SIG-M5 treated with dmso at 0.1 percent for 504 hours (cell line): ENCODE measurements around the gene STX2.
"Not testable (repeated sequence)": the region's sequence is repeated elsewhere in the genome, so short reads cannot be mapped to it uniquely, and the experiment has no call there.

ENCODE experiments used
- DNase-seq: peaks from one replicate; lab custom pipeline; 2025; ENCODE audit not compliant: unreplicated experiment; lab: John Stamatoyannopoulos, UW

Gene STX2

DNA sequence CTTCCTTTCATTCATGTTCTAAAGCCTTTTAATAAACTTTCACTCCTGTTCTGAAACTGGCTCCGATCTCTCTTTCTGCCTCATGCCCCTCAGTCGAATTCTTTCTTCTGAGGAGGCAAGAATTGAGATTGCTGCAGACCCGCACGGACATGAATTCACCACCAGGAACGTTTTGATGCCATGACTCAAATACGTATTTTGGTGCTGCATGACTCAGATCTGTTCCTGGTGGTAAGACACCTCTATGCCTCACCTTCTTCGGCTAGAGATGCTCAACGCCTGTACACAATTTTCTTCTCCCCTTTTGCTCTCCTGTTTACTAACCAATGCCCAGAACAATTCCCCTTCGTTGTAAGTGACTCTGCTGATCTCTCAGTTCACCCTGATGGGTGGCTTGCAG lies 70.9 kb downstream of the STX2 start:
- DNase-seq = no peak

DNA sequence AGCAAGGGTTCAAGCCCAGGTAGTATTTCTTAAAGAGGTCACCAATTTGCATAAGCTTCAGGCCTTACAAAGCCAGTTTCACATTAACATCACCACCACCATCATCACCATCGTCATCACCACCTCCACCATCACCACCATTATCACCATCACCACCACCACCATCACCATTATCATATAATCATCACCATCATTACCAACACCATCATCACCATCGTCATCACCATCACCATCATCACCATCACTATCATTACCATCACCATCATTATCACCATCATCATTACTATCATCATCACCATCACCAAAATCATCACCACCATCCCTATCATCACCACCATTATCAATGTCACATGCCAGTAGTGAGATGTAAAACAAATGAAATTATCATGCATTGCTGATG lies 72.6 kb downstream of the STX2 start:
- DNase-seq = no peak

DNA sequence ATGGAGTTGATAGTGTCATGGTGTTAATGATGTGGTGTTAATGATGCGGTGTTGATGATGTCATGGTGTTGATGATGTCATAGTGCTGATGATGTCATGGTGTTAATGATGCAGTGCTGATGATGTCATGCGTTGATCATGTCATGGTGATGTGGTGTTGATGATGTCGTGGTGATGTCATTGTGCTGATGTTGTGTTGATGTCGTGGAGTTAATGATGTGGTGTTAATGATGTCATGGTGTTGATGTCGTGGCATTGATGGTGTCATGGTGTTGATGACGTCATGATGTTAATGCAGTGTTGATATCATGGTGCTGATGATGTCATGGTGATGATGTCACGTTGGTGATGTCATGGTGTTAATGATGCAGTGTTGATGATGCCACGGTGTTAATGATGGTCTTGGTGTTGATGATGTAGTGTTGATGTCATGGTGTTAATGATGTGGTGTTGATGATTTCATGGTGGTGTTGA lies 73.8 kb downstream of the STX2 start:
- DNase-seq = no peak

DNA sequence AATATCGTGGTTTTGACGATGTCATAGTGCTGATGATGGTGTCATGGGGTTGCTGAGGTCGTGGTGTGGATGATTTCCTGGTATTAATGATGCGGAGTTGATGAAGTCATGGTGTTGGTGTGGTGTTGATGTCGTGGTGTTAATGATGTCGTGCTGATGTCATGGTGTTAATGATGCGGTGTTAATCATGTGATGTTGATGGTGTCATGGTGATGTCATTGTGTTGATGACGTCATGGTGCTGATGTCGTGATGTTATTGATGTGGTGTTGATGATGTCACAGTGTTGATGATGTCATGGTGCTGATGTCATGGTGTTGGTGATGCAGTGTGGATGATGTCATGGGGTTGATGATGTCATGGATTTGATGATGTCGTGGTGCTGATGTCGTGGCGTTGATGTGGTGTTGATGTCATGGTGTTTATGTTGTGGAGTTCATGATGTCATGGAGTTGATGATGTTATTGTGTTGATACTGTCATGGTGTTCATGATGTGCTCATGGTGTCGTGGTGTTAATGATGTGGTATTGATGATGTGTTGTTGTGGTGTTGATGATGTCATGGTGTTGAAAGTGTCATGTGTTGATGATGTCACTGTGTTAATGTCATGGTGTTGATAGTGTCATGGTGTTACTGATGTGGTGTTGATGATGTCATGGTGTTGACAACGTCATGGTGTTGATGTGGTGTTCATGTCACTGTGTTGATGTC lies 74.4 kb downstream of the STX2 start:
- DNase-seq = no peak

DNA sequence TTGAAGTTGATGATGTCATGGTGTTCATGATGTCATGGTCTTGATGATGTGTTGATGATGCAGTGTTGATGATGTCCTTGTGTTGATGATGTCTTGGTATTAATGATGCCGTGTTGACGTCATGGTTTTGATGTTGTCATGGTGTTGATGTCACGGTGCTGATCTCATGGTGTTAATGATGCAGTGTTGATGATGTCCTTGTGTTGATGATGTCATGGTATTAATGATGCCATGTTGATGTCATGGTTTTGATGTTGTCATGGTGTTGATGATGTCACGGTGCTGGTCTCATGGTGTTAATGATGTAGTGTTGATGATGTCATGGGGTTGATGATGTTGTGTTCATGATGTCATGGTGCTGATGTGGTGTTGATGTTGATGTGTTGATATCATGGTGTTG lies 75.0 kb downstream of the STX2 start:
- no peak for DNase-seq

DNA sequence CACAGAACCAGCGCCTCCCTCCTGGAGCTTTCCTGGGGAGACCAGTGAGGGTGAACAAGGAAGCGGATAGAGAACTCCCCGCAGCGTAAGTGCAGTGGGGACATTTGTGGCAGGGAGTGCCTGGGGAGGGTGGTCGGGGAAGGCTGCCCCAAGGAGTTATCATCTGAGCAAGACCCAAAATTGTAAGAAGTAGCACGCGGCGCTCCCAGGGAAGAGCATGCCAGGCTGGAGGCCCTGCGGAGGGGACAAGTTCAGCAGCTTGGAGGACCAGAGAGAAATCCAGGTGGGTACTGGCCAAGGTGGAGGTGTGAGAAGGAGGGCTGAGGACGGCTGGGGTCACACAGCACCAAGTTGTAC lies 76.8 kb downstream of the STX2 start:
- no peak for DNase-seq

DNA sequence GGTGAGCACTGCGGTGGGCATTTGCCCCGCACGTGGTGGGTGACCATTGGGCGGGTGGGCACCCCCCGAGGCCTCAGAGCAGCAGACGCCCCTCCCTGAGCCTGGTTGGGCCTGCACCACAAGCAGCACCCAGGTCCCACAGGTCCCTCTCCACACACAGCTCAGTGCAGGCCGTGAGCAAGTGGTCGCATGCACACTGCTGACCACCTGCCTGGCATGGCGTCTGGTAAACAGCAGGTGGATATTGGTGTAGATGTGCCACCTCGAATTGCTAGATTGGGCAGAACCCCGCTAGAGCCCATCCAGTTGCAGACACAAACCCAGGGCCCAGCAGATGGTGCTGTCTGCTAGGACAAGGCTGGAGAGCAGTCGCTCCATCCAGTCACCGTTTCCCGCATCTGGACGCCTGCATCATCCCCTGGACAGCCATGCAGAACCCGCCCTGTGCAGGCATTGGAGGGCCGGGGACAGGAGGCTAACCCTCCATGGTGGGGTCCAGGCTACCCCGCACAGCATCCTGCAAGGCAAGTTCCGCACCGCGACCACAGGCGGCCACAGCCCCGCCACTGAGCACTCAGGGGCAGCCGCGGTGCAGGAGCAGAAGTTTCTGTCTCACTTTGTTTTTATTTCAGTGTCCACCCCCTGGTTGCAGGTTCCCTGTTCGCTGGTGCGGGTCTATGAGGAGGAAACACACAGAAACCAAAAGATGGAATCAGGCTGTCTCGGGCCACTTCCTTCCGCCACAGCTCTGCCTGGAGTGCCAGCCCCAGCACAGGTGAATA lies 77.3 kb downstream of the STX2 start:
- peak; percentile 34 for DNase-seq

DNA sequence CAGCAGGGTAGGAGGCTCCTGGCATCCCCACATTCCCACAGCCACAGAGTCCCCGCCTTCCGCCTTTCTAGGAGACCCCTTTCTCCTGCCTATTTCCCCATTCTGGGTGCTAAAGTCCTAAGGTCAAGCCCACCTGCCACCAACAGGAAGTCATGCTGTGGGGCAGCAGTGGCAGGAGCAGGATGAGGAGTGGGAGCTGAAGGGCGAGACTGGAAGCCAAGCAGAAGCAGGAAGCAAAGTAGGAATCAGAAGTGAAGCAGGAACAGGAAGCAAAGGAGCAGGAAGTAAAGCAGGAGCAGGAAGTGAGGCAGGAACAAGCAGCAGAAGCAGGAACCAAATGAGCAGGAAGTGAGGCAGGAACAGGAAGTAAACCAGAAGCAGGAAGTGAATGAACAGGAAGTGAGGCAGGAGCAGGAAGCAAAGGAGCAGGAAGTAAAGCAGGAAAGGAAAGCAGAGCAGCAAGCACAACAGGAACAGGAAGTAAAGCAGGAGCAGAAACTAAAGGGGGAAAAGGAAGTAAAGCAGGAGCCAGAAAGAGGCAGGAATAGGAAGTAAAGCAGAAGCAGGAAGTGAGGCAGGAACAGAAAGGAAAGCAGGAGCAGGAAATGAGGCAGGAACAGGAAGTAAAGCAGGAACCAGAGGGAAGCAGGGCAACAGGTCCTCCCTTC lies 84.7 kb downstream of the STX2 start:
- DNase-seq = no peak

DNA sequence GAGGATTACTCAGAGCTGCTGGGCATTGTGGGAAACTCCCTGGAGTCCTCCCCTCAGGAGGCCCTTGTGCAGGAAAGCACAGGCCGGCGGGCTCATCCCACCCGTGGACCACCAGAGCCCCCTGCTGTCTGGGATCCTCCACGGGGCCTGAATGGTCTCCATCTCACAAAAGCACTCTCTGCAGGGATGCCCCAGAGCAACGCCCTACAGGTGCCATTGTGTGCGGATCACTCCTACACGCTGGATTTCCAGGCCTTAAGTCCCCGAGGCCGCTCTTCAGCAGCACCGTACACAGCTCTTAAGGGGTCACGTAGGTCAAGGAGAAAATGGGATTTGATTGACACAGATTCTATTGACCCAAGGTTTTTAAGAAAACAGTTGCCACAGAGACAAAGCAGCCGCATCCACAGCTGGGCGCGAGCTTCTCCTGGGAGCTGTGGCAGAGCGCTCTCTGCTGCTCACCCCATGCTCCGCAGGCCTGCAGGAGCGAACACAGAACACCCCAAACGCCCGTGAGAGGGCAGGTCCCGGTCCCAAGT lies 86.3 kb downstream of the STX2 start:
- DNase-seq = no peak

DNA sequence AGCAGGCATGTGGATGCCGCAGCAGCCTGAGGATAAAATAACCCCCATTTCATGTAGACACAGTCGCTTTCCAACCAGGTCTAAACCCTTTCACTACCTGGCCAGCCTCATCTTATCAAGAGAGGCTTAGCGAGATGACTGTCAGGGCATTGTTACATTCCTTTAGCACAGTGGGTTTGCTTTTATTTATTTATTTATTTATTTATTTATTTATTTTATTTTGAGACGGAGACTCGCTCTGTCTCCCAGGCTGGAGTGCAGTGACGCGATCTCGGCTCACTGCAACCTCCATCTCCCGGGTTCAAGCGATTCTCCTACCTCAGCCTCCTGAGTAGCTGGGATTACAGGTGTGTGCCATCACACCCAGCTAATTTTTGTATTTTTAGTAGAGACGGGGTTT lies 87.0 kb downstream of the STX2 start:
- not testable (repeated sequence) for DNase-seq

DNA sequence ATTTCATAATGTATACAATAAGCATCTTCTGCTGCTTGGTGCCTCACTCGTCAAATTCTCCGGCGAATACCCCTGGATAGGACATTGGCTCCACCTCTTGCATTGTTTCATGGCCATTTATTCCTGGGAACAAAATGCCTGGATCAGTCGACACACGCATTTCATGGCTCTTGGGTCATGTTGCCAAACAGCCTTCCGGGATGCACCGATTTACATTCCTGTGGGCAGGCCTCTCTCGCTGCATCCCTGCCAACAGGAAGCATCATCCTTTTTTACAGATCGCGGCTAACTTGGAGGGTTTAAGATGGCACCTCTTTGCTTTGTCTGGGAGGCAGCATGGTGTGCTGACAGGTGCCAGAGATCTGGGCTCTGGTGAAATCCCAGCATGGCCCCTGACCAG lies 90.3 kb downstream of the STX2 start:
- no peak for DNase-seq

DNA sequence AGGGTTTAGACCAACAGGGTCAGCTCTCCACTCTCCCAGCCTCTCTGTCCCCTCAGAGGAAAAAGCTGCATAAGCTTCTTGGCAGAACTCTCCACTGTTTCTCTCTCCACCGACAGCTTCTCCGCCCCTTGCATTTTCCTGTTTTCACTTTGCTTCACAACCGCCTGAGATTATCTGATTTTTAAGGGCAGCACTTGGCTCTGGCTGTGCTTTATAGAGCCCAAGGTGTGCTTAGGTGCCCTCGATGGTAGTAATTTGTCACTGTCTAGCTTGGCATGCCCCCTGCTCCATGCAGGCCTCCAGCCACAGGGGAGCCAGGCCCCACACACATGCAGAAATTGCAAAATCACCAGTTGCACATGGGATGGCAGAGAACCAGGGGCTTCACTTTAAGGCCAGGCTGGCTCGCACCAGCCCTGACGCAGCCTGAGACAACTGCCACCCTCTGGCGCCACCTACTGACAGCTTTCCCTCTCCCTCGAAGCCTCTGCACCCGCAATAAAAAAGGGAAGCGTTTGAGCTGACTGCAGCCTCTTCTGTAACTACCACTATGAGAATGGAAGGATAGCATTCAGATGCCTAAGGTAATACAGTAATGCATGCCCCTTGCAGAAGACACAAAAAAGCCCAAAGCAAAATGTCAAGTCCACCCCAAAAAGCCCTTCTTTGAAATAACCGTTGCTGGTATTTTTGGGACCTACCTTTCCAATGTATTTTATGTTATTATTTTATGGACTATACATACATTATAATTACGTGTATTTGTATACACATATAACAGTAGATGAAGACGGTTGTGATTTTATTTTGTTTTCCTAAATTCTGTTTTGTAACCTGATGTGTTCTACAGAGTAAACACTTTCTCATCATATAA lies 90.9 kb downstream of the STX2 start:
- peak; percentile 85 for DNase-seq

DNA sequence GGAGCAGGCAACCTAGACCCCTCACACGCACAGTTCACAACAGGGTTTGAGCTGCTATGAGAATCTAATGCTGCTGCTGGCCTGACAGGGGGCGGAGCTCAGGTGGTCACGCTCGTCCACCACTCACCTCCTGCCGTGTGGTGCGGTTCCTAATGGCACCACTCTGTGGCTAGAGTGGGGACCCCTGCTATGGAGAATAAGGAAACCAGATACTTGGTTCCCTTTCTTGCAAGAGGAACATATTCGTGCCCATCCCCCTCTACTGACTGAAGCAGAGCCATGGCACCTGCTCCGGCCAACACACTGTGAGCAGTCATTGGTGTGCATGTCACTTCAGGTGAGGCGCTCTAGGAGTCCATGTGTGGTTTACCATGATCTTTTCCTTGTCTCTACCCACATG lies 92.5 kb downstream of the STX2 start:
- DNase-seq = no peak

DNA sequence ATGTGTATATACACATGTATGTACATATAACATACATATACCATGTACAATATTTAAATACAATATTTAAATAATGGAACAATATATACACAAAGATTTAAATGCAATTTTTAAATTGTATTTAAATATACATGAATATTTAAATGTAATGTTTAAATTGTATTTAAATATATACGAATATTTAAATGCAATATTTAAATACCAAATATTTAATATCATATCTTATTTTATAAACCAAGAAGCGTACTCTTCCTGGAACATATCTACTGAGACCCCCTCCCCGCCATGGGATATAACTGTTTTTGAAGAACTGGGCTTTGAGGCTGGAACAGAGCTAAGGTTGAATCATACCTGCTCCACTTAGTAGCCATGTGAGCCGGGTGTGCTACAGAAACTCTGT lies 93.1 kb downstream of the STX2 start:
- no peak for DNase-seq

DNA sequence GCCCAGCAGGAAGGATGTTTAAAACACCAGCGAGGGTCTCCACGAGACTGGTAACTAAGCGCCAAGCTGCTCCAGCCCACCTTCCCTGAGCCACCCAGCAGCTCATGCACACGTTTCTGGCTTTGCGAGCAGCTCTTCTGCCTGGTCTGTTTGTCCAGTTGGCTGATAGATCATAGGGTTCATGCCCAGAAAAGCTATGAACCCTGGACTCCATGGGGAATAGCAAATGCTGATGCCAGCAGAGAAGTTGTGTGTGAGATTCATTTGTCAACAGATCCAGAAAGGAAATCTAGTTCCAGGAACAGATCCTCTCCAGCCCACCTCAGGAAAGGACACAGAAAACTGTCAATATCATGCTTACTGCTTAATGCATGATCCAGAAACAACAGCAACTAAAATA lies 94.8 kb downstream of the STX2 start:
- no peak for DNase-seq

DNA sequence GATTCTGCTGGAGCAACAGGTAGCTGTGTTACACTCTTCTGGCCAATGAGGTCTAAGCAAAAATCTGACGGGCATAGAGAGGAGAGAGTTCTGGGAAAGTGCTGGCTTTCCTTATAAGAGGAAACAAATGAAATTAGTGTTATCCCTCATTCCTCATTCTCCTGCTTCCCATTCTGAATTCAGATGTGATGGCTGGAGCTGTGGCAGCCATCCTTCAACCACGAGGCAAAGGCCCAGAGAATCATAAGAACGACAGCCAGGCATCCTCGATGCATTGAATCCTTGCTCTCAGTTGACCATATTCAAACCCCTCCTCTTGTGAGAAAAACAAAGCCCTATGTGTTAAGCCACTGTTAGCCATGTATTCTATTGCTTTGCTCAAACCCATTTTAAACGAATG lies 95.4 kb downstream of the STX2 start:
- no peak for DNase-seq

DNA sequence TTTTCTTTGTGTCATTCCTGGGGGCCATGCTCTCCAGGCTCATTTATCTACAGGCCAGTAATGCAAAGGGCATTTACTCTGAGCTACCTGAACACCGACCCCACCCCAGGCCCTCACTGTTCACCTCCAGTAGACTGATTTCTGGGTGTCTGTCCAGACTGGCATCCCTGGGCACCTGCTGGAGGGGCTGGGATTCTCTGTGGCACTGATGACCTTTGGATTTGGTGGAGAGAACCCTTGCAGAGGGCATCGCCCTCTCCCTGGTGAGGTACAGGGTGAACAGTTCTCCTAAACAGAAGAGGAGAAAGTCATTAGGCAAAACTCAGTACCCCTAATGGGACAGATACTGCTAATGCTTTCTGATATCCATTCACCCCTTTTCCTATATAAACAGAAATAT lies 95.9 kb downstream of the STX2 start:
- DNase-seq = no peak

DNA sequence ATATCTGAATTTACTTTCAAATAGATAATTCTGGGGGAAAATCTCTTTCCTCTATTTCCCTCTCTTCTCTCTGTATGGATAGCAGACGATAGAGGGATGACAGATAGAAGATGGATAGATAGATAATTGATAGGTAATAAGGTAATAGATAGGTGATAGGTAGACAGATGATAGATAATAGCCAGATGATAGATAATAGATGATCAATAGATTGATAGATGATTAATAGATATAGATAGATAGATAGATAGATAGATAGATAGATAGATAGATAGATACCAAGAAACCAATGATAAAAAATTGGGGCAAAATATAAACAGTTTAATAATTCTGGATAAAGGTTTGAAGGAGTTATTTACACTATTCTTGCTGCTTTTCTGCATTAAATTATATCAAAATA lies 96.3 kb downstream of the STX2 start:
- DNase-seq = no peak

DNA sequence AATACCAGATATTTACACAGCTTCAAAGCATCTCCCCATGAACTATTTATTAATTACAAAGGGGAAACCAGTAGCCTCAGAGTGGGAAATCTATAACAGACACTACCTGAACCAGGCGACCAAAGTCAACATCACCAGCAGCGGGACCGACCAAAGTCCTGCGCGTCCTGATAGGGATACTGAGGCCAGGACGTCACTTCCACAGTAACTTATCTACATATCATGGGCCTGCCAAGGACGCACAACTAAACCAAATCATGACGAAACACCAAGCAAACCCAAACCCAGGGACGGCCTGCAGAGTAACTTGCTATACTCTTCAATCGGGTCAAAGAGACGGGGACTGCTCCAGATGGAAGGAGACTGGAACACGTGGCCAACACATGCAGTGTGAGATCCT lies 96.9 kb downstream of the STX2 start:
- DNase-seq = no peak
